Caco-2 (cell line): Measurements from ENCODE around the gene ZNF521. TPM values are rescaled to one million over a fixed set of nuclear protein-coding genes. Genes with fewer than 3 reads are reported as not detected.

Experiments
- BruUV-seq: library from RNA; stranded (reverse); fragments of 400-500 nt; replicated peaks from 2 replicates; lab custom pipeline; 2021; lab: Mats Ljungman, UMichigan
- CTCF ChIA-PET: fragments of 300-600 bp; sonication (Branson Sonifier 250); formaldehyde crosslinking; loops from one replicate; lab custom pipeline; 2022; ENCODE audit warnings: antibody characterized with exemption; lab: Charles Lee
- POLR2A ChIA-PET: fragments of 300-600 bp; sonication (Branson Sonifier 250); formaldehyde crosslinking; loops from one replicate; lab custom pipeline; 2022; ENCODE audit warnings: antibody characterized with exemption; lab: Charles Lee
- DNase-seq, 2 experiments: peaks; one replicate each; pipeline versions ENCODE4 v3.0.0 to v3.0.0-alpha.2; 2020 to 2022
- H3K27me3 ChIP-seq: replicated peaks from 2 replicates; pipeline ENCODE4 v1.6.0; 2011; ENCODE audit warnings: low read length; ENCODE audit not compliant: control insufficient read depth, insufficient read depth
- H3K36me3 ChIP-seq: 2 replicates; pipeline ENCODE4 v1.5.1; 2011; ENCODE audit warnings: low read length; ENCODE audit not compliant: control insufficient read depth, insufficient read depth
- H3K4me1 ChIP-seq: fragments of 250-450 bp; sonication (Bioruptor Pico); 2 replicates; pipeline ENCODE4 v1.5.1; 2020; ENCODE audit warnings: mild to moderate bottlenecking
- H3K4me3 ChIP-seq: 2 replicates; pipeline ENCODE4 v1.5.1; 2011; ENCODE audit warnings: low read depth, mild to moderate bottlenecking, control low read depth, low read length
- H3K9me3 ChIP-seq: fragments of 250-450 bp; sonication (Bioruptor Pico); 2 replicates; pipeline ENCODE4 v1.5.1; 2020; ENCODE audit warnings: mild to moderate bottlenecking, moderate library complexity
- H3K27ac Mint-ChIP-seq: one replicate; pipeline ENCODE4 v1.8.0; 2022; ENCODE audit warnings: mixed read lengths; ENCODE audit not compliant: unreplicated experiment
- H3K27me3 Mint-ChIP-seq: one replicate; pipeline ENCODE4 v1.8.0; 2022; ENCODE audit warnings: mixed read lengths; ENCODE audit not compliant: insufficient read depth, unreplicated experiment
- H3K36me3 Mint-ChIP-seq: one replicate; pipeline ENCODE4 v1.8.0; 2022; ENCODE audit warnings: mild to moderate bottlenecking, mixed read lengths; ENCODE audit not compliant: insufficient read depth, unreplicated experiment
- H3K4me1 Mint-ChIP-seq: one replicate; pipeline ENCODE4 v1.8.0; 2022; ENCODE audit warnings: low read depth, mixed read lengths; ENCODE audit not compliant: unreplicated experiment
- H3K4me3 Mint-ChIP-seq: one replicate; pipeline ENCODE4 v1.8.0; 2022; ENCODE audit warnings: mild to moderate bottlenecking, moderate library complexity, mixed read lengths; ENCODE audit not compliant: unreplicated experiment
- H3K9me3 Mint-ChIP-seq: one replicate; pipeline ENCODE4 v1.8.0; 2022; ENCODE audit warnings: mixed read lengths; ENCODE audit not compliant: unreplicated experiment
- CTCF ChIP-seq, 2 experiments: fragments of 200-600 bp in 1 of 2; IDR thresholded peaks; 1 replicate in 1 of 2; 2 replicates in 1 of 2; pipeline versions ENCODE4 v1.5.1 to v1.8.0; 2011 to 2022; ENCODE audit warnings: antibody characterized with exemption in 1 of 2, control low read depth in 1 of 2, inconsistent platforms in 1 of 2, low read depth in 1 of 2, low read length in 1 of 2, mild to moderate bottlenecking in 1 of 2, moderate library complexity in 1 of 2; ENCODE audit not compliant: insufficient read depth in 1 of 2, severe bottlenecking in 1 of 2, unreplicated experiment in 1 of 2
- intact Hi-C: fragments of 100-400 bp; cut with micrococcal nuclease; formaldehyde crosslinking; loops from one replicate; pipeline ENCODE4 v1.10.0; 2022; ENCODE audit not compliant: unreplicated experiment
- total RNA-seq: library from RNA; stranded (reverse); gene quantifications from 2 replicates; pipeline ENCODE4 v1.2.3, GENCODE V29; 2022

Gene ZNF521
- total RNA-seq, 1 experiment from 2014 or later: not detected

- H3K4me1 ChIP-seq: no peaks in the 10 kb centered on the region
- CTCF ChIA-PET: no interaction called here
- no peak for DNase-seq
- no peaks in the 10 kb centered on the region for H3K9me3 Mint-ChIP-seq
- POLR2A ChIA-PET: no interaction called here
- no peak overlapping the region for H3K27ac Mint-ChIP-seq
- no peaks in the 10 kb centered on the region for H3K36me3 Mint-ChIP-seq
- no peaks in the 10 kb centered on the region for H3K27me3 ChIP-seq
- TF ChIP-seq CTCF (IDR thresholded peaks at IDR 0.05; ENCODE audit: insufficient read depth in 1 of 2, low read depth in 1 of 2, low read length in 1 of 2, severe bottlenecking in 1 of 2, unreplicated experiment in 1 of 2): no peak
- H3K4me3 ChIP-seq: no peak overlapping the region
- H3K4me3 Mint-ChIP-seq: no peak overlapping the region
- no peaks in the 10 kb centered on the region for H3K9me3 ChIP-seq
- BruUV-seq: no TSS peak
- H3K36me3 ChIP-seq: no peaks in the 10 kb centered on the region
- intact Hi-C loops: no loop called here
- peaks cover 3% of the 10 kb centered on the region for H3K27me3 Mint-ChIP-seq
- H3K4me1 Mint-ChIP-seq: no peaks in the 10 kb centered on the region
These were observed 181.6 kb downstream of the ZNF521 start for GRCh38 chr18:25170402-25170801.

- Histone ChIP-seq H3K27me3 (no peaks in the 10 kb centered on the region), H3K4me1 (no peaks in the 10 kb centered on the region), H3K4me3 (no peak overlapping the region), H3K36me3 (no peaks in the 10 kb centered on the region), H3K9me3 (no peaks in the 10 kb centered on the region)
- no peaks in the 10 kb centered on the region for H3K9me3 Mint-ChIP-seq
- no peak overlapping the region for H3K27ac Mint-ChIP-seq
- peaks cover 3% of the 10 kb centered on the region for H3K27me3 Mint-ChIP-seq
- no peak for DNase-seq
- H3K36me3 Mint-ChIP-seq: no peaks in the 10 kb centered on the region
- no peak overlapping the region for H3K4me3 Mint-ChIP-seq
- POLR2A ChIA-PET: no interaction called here
- BruUV-seq: no TSS peak
- CTCF ChIA-PET: no interaction called here
- no peaks in the 10 kb centered on the region for H3K4me1 Mint-ChIP-seq
- intact Hi-C loops: no loop called here
- TF ChIP-seq CTCF (IDR thresholded peaks at IDR 0.05; ENCODE audit: insufficient read depth in 1 of 2, low read depth in 1 of 2, low read length in 1 of 2, severe bottlenecking in 1 of 2, unreplicated experiment in 1 of 2): no peak
These were observed 182.3 kb downstream of the ZNF521 start for GRCh38 chr18:25169701-25170100.

- DNase-seq: no peak
- CTCF ChIA-PET: no interaction called here
- intact Hi-C loops: no loop called here
- TF ChIP-seq CTCF (IDR thresholded peaks at IDR 0.05; ENCODE audit: insufficient read depth in 1 of 2, low read depth in 1 of 2, low read length in 1 of 2, severe bottlenecking in 1 of 2, unreplicated experiment in 1 of 2): no peak
- Histone ChIP-seq H3K36me3 (no peaks in the 10 kb centered on the region), H3K4me3 (no peak overlapping the region), H3K4me1 (no peaks in the 10 kb centered on the region), H3K27me3 (no peaks in the 10 kb centered on the region), H3K9me3 (no peaks in the 10 kb centered on the region)
- POLR2A ChIA-PET: no interaction called here
- BruUV-seq: no TSS peak
- no peaks in the 10 kb centered on the region for H3K36me3 Mint-ChIP-seq
- no peaks in the 10 kb centered on the region for H3K4me1 Mint-ChIP-seq
- no peaks in the 10 kb centered on the region for H3K27me3 Mint-ChIP-seq
- H3K27ac Mint-ChIP-seq: no peak overlapping the region
- no peak overlapping the region for H3K4me3 Mint-ChIP-seq
- H3K9me3 Mint-ChIP-seq: no peaks in the 10 kb centered on the region
These were observed 184.2 kb downstream of the ZNF521 start for GRCh38 chr18:25167612-25168410.
